Dermis blood vessel endothelial cell (primary cell): ENCODE measurements around the gene TCF3. TPM values are rescaled to one million over a fixed set of nuclear protein-coding genes. Genes with fewer than 3 reads are reported as not detected.

Experiments
- DNase-seq: peaks from one replicate; pipeline ENCODE4 v3.0.0; 2010
- total RNA-seq: library from RNA; depleted of rRNA; stranded (reverse); fragments of >200 nt; gene quantifications from 2 replicates; pipeline ENCODE4 v1.2.3, GENCODE V29; 2014

TCF3 gene
- total RNA-seq, 1 donor from 2014 or later = 94.1 TPM

DNA sequence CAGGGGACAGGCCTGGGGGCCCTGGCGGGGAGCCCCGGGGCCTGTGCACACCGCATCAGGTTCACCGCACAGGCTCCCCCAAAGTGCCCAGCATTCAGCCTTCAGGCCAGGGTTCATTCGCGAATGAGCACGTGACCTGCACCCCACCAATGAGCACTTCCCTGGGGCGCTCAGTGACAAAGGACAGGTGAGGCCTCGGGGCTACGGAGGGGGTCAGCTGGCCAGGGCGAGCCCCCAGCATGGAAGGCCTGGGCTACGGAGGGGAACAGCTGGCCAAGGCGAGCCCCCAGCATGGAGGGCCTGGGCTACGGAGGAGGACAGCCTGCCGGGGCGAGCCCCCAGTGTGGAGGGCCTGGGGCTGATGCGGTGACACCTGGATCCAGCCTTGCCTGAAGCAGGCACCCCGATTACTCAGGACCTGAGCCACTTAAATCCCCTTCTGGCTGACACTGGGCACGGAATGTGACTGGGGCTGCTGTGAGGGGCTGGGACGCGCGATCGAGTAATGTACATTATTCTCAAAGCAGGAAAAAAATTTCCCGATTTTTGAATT lies 23.1 kb downstream of the TCF3 start:
- no peak for DNase-seq

DNA sequence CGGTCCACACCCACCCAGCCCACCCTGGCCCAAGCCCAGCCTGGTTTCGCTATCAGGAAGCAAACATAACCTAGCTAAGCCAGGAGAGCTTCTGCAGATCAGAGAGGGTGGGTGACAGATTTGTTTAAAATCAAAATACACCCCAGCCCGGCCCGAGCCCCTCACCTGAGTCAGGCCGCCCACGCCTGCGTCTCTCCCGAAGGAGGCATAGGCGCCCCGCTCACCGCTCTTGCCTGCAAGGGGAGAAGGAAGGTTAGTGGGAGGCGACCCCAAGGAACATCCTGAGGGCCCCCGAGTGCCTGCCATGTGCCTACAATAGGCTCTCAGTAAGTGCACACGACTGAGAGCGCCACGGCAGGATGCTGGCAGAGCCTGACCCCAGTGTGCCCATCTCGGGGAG lies 25.2 kb downstream of the TCF3 start:
- DNase-seq = no peak

DNA sequence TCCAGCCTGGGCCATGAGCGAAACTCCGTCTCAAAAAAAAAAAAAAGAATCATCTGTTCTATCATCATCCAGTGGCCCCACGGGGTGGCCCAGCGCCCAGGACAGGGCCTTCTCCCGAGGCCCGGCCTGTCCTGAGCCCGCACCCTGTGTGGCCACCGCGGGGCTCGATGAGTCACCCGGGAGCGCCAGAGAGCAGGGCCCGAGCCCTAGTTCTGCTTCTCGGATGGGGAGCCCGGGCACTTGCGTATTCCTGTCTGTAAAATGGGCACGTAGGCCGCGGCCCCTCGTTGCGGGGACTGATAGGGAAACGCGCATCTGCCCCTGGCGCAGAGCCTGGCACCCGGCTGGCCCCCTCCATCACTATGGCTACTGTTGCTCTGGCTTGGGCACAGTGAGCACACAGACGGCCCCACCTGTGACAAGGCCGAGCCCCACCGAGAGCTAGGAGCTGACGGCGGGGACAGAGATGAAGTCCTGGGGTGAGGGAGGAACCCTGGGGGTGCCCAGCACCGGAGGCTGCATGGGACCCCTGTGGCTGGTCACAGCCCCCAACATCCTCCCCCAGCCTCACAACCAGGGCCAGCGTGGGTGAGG lies 25.9 kb downstream of the TCF3 start:
- no peak for DNase-seq

DNA sequence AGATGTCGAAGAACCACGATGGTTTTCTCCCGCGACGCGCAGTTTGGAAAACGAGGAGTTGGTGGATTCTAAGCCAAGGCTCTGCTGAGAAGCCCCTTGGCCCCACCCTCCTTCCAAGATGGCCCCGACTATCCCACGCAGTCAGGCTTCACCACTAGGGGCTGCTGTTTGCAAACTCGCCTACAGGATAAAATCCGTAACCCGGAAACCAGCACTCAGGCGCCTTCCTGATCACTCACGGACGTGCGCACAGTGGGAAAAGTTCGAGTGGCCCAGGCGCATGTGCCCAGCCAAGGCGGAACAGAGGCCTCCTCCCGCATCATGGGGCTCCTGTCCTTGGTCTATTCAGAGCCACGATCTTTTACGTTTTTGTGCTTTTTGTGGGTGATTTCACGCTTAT lies 28.0 kb downstream of the TCF3 start:
- peak; percentile 89 for DNase-seq

DNA sequence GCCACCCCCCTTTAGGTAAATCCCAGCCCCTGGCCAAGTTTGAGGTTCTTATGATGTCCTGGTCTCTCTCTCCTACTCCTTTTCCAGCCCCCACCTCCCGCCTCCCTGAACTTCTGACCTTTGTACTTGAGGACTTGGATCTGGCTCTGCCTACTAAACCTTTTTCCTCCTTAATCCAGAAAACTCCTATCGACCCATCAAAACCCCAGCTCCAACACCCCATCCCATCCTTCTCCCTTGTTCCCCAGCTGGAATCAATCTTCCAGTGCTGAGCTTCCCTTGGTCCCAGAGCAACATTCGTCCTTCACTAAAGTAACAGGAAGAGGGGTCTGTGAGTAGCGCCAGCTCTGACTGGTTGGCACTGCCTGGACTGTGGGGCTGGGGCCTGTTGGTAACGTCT lies 29.9 kb downstream of the TCF3 start:
- no peak for DNase-seq

DNA sequence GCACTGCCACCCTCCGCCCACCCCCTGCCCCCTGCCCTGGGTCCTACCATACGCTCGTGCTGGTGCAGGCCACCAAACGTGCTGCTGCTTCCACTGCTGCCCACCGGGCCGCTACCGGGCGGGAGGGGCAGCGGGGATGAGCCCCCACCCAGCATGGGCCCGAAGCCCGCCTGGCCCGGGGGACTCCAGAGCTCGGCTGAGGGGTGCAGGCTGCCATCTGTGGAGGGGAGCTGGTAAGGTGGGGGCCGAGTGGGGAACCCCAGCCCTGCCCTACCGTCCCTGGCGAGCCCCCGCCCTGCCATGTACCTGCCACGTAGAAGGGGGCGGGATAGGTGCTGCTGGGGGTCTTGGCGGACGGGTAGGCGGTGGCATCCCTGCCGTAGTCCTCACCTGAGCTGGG lies 30.4 kb downstream of the TCF3 start:
- DNase-seq = no peak

DNA sequence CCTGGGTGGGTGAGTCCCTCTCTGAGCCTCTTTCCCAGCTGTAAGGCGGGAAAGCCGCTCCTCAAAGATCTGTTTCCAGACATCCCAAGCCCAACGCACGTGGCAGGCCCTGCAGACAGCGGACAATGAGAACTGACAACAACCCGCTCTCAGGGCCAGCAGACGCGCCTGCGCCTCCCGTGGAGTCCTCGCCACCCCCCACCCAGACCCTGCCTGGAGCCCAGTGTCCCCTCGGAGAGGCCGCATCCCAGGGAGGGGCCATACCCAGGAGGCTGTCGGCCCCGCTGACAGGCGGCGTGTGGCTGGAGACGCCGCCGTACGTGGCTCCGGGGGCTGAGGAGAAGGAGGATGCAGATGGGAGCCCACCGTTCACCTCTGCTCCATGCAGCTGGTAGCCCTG lies 30.8 kb downstream of the TCF3 start:
- no peak for DNase-seq

DNA sequence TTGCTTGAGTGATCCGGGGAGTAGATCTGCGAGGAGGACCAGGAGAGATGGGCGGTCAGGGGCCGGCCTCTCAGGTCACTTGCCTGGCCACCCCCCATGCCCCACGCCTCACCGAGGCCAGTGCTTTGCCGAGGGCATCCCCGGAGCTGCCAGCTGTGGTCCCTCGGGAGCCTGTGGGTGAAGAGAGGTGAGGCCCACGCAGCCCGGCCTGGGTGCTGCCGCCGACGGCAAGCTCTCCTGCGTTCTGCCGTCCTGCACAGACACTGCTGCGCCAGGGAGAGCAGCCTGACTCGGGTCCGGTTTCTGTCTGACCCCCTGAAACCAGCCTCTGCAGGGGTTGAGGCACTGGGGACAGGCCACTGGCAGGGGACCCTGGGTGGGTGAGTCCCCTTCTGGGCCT lies 31.4 kb downstream of the TCF3 start:
- DNase-seq = no peak

DNA sequence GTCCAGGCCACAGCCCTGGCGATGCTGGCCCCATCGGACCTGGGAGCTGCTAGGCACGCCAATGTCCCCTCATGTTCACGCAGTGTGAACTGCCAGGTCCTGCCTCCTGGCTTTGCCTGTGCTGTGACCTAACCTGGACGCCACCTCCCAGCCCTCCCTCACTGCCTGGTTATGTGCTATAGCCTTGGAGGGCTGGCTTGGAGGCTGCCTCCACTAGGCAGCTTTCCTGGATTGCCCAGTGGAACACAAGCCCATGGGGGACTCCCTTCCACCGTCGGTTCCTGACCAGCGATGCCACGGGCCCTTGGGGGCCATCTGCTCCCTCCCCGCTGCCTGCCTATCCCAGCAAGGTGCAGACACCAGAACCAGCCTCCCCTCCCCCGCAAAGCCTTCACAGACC lies 31.9 kb downstream of the TCF3 start:
- DNase-seq = no peak

DNA sequence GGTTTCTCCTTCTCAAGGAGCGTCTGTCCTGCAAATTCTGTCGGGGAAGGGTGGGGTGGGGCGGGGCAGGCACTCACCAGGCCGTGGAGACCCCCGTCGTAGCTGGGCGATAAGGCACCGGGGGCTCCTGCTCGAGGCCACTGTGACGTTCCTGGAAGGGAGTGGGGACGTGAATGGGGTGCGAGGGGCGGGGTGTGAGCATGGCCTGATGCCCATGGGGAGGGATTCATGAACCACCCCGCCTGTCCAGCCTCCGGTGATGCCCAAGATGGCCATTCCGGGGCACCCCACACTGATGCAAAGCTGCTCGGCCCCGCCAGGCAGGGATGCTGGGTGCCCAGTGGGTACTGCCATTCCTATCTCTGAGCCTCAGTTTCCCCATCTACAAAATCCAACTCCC lies 32.7 kb downstream of the TCF3 start:
- no peak for DNase-seq

DNA sequence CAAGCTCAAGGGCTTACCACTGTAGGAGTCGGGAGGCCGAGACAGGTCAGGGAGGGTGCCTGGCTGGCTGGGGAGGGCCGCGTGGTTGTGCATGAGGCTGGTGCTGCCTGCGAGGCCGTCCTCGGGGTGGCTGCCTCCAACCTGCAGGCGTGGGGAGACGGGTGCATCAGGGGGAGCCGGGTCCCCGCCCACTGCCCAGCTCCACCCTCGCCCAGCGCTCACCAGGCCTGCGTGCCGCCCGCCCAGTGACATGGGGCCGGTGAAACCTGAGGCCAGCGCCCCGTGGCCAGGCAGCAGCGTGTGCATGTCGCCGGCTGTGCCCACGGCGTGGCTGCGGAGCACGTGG lies 33.3 kb downstream of the TCF3 start:
- DNase-seq = no peak

DNA sequence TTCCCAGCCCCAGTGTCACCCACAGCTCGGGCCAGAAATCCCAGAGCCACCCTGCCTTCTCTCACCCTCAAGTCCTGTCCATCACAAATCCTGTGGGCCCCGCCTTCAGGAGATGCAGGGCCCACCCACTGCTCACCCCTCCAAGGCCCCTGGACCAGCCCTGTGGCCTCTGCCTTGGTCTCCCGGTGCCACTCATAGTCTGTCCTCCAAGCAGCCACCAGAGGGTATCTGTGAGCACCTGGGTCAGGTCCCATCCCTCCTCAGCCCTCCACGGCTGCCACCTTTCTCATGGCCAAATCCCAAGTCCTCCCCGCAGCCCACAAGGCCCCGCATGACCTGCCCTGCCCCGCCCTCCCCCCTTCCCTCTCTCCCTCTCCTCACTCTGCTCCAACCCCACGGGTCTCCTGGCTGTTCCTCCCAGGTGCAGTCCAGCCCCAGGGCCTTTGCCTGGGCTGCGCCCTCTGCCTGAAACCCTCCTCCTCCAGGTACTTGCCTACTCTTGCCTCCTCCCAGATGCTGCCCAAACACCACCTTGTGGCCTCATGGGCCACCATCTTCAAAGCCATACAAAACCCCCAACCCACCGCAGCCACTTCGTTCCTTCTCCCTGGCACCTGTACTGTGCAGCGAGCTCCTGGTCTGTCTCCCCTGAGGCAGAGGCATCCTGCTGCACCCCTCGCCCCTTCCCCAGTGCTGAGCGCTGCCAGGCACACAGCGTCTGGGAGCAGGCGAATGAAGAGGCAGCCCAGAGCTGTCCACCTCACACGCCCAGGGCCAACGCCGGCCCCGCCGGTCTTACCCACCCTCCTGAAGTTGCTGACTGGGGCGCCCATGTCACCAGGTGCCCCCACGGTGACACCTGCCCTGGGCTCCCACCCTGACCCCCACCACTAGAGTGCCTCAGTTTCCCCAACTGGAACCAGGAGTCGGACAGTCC lies 34.0 kb downstream of the TCF3 start:
- DNase-seq = peak; percentile 43

DNA sequence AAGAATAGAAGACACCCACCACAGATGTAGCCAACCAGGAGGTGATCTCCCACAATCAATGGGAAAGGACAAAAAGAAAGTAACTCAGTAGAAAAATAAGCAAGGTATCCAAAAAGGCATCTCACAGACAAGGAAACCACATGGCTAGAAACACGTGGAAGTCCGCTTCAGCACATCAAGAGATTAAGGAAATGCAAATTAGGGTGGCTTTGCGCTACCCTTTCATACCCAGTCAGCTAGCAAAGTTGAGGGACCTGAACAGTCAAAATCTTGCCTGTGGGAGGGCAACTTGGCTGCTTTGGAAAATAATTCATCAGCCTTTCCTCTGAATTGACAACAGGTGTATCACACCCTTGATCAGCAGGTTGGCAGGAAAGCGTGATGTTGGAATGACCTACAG lies 35.5 kb downstream of the TCF3 start:
- DNase-seq = no peak

DNA sequence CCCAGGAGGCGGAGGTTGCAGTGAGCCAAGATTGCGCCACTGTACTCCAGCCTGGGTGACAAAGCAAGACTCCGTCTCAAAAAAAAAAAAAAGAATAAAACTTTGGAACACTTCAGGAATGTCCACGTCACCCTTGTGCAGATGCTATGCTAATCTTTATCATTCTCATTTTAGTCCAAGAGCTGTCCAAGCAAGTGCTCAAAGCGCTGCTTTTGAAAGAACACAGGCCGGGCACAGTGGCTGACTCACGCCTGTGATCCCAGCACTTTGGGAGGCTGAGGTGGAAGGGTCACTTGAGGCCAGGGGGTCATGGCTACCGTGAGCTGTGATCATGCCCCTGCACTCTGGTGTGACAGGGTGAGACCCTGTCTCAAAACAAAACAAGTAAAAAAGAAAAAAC lies 36.0 kb downstream of the TCF3 start:
- DNase-seq = no peak

DNA sequence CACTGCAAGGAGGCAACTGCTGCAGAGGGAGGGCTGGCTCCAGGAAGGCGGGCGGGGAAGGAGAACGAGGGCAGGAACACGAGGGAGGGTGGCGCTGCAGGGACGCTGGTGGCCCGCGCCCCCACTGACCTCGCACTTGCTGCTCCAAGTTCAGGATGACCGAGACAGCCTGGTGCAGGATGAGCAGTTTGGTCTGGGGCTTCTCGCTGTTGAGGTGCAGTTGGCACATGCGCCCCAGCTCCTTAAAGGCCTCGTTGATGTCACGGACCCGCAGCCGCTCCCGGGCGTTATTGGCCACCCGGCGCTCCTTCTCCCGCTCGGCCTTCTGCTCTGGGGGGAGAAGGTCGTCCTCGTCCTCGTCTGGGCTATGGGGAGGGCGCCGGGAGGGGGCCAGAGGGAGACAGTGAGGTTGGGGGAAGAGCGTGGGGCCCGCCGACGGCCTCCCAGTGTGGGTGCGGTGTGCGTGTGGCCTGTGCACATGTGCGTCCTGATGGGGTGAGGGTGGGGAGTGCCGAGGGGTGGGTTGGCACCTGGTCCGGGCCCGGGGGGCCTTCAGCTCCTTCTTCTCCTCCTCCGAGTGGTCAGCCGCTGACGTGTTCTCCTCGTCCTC lies 37.2 kb downstream of the TCF3 start:
- DNase-seq = no peak

DNA sequence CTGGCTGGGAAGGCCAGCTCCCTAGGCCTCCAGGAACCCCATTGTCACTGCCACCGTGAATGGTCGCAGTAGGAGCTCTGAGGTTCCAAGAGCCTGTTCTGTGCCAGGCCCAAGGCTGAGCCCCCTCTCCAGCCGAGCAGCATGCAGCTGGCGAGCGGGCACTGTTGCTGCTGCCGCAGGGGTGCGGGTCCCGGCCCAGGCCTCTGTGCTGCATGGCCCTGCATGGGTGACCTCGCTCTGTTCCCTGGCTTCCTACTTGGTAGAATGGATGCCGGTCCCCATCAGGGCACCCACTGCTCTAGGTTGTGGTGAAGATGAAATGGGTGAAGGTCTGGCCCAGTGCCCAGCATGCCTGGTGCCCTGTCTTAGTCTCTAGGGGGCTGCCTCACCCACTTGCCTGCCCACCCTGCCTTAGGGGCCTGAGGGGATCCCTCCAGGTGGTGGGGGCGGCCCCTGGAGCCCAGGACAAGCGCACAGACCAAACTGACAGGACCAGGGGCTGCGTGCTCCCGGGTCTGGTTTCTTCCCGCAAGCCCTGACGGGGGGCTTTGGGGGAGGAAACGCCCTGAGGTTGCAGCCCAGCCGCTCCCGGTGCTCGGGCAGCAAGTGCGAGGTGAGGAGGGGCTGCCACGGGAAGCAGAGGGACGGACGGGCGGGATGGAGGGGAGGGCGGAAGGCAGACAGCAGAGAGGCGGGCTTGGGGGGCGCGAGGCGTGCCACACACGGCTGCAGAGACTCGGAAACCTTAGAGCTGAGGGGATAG lies 38.4 kb downstream of the TCF3 start:
- DNase-seq = no peak

DNA sequence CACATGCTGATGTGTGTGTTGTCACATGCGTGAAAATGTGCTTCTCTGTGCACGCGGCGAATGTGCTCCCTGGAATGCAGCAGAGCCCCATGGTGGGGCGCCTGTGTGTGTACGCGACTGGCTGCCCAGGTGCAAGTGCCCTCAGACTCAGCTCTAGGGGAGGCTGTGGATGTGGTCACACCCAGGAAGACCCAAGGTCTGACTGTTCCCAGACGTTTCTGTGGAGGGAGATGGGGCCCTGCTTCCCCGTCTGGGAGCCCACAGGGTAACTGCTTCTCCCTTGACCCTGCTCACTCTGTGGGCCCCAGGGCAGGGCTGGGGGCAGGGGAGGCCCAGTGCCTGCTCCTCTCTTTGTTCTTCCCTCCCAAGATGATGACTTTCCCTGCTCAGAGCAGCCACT lies 39.3 kb downstream of the TCF3 start:
- no peak for DNase-seq

DNA sequence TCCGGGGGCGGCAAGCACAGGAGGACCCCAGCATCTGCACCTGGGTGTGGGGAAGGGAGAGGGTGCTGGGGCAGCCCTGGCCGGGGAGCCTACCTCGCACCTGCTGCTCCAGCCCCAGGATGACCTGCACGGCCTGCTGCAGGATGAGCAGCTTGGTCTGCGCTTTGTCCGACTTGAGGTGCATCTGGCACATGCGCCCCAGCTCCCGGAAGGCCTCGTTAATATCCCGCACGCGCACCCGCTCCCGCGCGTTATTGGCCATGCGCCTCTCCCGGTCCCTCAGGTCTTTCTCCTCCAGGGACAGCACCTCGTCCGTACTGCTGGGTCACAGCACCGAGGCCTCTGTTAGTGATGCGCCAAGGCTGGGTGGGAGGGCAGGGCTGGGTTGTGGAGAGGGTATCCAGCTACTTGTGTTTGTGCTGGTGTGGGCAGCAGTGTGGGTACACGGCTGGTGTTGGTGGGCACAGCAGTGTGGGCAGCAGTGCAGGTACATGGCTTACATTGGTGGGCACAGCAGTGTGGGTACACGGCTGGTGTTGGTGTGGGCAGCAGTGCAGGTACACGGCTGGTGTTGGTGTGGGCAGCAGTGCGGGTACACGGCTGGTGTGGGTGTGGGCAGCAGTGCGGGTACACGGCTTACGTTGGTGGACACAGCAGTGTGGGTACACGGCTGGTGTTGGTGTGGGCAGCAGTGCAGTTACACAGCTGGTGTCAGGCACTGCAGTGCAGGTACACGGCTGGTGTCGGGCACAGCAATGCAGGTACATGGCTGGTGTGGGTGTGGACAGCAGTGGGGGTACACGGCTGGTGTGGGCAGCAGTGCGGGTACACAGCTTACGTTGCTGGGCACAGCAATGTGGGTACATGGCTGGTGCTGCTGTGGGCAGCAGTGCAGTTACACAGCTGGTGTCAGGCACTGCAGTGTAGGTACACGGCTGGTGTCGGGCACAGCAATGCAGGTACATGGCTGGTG lies 40.0 kb downstream of the TCF3 start:
- DNase-seq = no peak

DNA sequence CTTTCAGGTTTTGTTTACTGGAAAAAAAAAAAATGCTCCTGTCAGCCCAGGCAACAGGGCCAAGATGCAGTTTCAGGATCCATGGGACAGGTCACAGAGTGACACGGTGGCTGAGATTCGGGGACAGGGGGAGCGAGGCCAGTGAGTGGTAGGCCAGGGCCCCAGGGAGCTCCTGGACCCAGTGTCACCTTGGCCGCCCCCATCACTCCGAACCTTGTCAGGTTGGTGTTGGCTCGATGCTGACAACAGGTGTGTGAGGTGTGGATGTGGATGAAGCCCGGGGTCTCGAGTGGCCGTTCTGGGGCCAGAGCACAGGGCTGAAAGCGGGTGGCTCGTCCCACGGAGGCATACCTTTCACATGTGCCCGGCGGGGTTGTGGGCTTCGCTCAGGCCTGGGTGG lies 41.1 kb downstream of the TCF3 start:
- no peak for DNase-seq

DNA sequence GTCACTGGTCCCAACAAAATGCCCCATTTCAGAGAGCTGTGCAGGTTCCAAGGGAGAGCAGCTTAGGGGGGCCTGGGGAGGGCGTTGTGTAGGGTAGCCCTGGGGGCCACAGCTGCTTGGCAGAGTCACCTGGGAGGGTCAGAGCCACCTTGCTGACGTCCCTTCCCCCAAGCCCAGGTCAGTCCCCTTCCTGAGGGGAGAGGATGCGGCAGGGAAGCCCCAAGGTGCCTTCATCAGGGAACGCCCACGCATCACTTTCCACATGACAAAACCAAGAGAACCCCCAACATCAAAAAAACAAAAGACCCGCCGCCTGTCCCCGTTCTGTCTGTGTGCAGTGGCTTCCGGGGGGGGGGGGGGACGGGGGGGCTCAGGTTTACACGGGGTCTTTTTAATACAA lies 41.8 kb downstream of the TCF3 start:
- no peak for DNase-seq

DNA sequence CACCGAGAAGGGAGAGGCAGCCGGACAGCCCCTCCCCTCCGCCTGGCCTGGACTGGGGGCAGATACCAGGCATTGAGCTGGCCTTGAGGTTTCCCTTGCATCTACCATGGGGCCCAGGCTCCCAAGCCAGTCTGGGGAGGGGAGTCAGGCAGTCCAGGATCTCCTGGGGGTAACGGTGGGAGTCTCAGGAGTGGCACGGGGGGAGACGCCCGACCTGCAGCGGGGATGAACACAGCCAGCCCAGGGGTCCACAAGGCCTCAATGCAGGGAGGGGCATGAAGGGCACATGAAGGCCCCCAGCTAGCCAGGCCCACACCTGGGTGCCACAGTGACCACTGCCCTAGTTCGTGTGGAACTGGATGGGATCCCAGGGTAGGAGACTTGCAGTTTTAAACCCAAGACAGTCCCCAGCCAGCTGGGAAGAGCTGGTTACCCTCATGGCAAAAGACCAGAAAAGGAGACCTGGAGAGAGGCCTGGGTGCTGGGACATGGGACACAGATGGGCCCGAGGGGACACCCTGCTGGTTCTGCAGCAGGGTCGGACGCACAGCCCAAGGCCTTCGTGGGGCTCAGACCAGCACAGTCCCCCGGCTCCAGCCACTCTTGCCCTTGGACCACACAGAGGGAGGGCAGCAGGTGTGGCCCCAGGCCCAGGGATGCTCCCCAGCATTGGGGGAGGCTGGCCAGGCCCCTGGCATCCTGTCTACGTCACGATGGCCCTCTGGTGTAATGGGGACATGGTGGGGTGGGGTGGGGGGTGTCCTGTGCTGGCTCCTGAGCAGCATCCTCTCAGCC lies 42.5 kb downstream of the TCF3 start:
- no peak for DNase-seq
